ENCODE measurements around the gene MCAT.
"Not testable (repeated sequence)": the region's sequence is repeated elsewhere in the genome, so short reads cannot be mapped to it uniquely, and the experiment has no call there.

The MCAT gene

DNA sequence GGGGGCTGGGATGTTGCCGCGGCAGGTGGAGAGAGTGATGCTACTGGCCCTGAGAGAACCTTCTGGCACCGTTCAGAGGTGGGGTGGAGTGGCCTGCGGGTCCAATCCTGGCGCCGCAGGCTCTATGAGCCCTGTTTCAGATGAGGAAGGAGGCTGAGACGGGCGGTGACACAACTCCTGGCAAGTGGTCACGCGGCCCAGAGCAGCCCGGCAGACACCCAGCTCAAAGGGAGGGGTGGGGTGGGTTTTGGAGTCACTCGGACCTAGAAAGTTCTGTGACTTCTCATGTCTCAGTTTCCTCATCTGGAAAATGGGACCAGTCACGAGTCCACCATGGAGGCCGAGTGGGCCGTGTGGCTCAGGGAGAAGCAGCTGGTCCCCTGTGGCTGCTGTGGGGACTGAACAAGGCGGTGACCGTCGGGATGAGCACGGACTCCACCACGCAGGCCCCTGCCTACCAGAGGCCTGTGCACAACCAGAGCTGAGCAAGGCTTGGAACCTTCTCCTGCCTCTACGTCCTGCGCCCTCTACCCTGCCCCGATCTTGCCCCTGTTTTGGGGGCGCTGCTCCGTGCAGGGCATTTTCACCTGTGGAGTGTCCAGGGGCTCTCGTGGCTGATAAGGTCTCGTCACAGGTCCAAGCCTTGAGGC lies 11.8 kb upstream of the MCAT start:
- DNase-seq (ENCODE audit: low read depth in 2 of 2) = no peak

DNA sequence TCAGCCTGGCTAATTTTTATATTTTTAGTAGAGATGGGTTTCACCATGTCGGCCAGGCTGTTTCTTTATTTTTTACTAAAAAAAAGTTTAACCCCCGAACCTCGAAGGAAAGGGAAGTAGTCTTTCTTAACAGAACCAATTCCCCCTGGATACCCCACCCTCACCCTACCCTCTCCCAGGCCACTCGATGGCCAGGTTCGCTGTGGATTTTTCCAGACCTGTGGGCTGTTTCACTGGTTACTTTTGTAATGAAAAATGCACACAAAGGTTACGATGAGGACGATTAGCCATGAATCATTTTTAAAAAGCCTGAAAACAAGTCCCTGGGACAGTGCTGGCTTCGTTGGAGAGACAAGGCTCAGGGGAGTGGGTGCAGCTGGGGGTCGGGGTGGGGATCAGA lies 10.7 kb upstream of the MCAT start:
- no peak for DNase-seq (ENCODE audit: low read depth in 2 of 2)

DNA sequence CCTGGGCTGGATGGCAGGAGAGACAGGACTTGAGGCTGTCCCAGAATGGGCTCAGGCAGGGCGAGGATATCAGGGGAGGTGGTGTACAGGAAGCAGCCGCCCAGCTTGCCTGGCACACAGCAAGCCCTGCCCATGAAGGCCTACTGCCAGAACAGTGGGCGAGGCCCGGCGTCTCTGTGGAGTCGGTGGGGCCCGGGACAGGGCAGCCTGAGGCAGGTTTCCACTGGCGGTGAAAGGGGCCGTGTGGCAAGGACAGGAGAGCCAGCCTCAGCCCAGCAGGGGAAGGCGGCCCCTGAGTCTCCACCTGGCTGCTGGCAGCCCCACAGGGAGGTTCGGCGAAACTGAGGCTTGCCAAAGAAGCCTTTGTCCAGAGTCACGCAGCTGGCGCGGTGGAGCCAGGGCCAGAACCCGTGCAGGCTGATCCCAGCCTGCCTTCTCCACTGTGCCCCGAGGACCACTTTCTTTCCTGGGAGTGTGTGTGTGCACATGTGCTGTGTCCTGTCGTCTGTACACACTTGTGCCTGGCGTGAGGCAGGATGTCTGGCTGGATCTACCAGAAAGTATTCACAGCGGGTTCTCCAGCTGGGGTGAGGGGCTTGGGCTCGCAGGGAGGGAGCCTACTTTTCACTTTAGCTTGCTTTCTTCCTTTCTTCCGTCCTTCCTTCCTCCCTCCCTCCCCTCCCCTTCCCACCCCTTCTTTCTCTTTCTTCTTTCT lies 9.3 kb upstream of the MCAT start:
- DNase-seq (ENCODE audit: low read depth in 2 of 2) = peak in 1 of 2 donors; percentile 34

DNA sequence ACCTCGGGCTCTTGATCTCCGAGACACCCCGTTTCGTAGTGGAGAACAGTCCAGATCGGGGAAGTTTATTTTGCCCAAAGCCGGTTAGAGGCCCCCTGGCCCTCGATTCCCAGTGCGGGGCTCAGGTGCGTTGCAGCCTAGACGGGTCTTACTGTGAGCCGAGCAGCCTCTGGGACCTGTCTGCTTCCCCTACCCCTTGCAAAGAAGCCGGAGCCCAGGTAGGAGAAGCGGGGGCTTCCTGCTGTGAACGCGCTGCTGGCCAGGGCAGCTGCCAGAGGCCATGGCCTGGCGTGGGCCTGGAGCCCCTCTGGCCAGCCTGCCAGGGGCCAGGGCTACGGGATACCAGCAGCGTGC lies 8.8 kb upstream of the MCAT start:
- no peak for DNase-seq (ENCODE audit: low read depth in 2 of 2)

DNA sequence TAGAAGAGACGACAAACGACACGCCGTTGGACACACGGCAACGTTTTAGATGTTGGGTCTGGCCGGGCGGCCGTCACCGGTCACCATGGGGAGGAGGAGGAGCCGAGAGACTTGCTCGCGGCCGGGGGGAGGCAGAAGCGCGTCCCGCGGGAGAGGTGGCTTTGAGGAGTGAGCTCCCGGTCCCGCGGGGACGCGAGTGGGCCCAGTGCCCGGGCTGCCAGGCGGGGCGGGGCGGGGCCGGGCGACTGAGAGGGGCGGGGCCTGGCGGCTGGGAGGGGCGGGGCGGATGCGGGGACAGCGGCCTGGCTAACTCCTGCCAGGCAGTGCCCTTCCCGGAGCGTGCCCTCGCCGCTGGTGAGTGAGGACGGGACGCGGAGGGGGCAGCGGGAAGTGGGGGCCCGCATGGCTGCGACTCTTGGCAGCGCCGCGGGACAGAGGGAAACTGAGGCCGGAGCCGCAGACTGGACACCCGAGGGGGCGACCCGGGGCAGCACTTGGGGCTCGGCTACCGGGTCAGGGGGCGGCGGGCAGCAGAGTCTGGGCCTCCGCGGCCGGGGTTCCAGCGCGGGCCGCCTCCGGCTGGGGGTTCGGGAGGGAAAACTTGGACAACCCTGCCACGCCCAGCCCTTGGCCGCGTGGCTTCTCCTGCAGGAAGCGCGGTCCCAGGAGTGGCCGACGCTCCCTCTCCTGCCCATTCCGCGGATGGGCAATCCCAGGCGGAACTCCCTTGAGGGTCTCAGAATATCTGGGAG lies 8.2 kb upstream of the MCAT start, which contains the start of gene TSPO:
TSPO (plus strand) TSS at position 309 of the 752 bp plus-strand sequence. CDS start 7,680 bp downstream, outside the sequence.
- peak; percentile 17 to 19 for DNase-seq (ENCODE audit: low read depth in 2 of 2)

DNA sequence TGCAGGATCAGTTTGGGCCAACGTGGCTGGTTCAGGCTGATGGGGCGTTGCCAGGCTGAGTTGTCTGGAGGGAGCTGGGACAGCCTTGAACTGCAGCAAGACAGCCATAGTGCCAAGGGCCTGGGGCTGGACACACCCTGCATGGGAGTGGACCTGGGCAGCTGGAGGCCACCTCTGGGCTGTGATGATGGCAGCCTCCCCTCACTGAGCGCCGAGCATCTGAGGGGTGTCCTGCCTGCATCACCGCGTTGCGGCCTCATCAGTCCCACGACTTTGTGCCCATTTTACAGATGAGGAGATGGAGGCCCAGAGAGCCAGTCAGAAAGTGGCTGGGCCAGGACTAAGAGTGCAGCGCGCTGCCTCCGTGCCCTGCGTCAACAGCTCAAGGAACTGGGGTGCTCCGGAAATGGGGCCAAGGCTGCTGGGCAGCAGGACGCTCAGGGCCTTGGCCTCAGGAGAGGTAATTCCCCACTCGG lies 7.6 kb upstream of the MCAT start:
- no peak for DNase-seq (ENCODE audit: low read depth in 2 of 2)

DNA sequence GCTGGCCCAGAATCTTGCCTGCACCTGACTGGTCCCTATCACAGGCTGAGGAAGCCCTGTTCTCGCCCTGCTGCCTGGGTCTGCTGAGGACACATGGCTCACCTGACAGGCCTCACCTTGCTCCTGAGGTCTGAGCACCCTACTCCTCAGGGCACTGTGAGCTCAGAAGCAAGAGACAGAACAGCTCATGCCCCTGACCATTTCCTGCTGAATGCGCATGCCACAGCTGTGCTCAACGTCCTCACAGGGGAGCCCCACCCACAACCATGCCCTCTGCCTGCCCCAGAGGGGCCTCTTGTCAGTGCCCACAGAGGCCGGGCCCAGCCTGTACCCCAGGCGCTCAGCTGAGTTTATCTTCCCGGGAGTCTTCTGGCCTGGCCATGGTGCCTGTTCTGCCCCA lies 5.4 kb upstream of the MCAT start:
- DNase-seq (ENCODE audit: low read depth in 2 of 2) = no peak

DNA sequence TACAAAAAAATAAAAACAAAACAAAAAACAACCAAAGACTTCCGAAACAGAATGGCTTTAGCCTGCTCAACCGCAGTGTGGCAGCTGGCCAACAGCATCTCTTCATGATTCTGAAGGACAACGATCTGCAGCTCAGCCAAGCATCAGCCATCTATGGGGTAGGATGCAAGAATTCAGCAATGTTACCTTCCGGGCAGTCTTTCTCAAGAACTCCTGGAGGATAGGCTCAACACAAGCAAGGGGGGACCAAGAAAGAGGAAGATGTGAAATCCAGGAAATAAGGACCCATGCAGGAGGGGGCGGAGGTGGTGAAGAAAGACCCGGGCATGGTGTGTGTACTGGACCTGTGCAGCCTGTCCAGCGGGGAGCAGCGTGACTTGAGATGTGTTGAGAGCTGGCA lies 4.6 kb upstream of the MCAT start:
- DNase-seq (ENCODE audit: low read depth in 2 of 2) = no peak

DNA sequence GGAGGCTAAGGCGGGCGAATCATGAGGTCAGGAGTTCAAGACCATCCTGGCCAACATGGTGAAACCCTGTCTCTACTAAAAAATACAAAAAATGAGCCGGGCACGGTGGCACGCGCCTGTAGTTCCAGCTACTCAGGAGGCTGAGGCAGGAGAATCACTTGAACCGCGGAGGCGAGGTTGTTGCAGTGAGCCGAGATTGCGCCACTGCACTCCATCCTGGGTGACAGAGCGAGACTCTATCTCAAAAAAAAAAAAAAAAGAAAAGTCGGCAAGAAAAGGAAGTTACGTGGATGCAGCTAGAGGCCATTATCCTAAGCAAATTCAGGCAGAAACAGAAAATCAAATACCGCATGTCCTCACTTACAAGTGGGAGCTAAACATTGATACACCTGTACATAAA lies 3.1 kb upstream of the MCAT start:
- not testable (repeated sequence) for DNase-seq (ENCODE audit: low read depth in 2 of 2)

DNA sequence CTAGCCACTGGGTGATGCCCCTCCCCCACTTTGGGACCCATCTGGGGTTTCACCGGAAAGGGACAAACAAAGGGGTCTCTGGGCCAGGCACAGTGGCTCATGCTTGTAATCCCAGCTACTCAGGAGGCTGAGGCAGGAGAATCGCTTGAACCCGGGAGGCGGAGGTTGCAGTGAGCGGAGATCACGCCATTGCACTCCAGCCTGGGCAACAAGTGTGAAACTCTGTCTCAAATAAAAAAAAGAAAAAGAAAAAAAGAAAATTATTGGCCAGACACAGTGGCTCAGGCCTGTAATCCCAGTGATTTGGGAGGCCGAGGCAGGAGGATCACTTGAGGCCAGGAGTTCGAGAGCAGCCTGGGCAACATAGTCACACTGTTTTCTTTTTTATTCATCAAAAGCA lies 2.2 kb upstream of the MCAT start:
- DNase-seq (ENCODE audit: low read depth in 2 of 2) = not testable (repeated sequence)

DNA sequence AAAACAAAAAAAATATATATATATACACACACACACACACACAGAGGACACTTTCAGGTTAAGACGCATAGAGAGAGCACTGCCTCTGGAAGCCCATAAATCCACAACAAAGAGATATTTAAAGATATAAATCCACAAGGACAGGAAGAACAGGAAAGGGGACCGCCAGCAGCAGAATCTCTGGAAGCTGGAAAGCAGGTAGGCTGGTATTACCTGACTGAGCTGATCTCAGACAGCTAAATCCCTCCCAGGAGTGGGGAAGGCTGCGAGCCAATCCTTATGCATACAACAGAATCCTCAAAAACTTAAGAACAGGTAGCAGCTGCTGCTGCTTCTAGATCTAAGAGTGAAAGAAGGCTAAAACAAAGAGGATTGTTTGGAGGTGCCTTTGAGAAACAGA lies 1.8 kb upstream of the MCAT start:
- no peak for DNase-seq (ENCODE audit: low read depth in 2 of 2)

DNA sequence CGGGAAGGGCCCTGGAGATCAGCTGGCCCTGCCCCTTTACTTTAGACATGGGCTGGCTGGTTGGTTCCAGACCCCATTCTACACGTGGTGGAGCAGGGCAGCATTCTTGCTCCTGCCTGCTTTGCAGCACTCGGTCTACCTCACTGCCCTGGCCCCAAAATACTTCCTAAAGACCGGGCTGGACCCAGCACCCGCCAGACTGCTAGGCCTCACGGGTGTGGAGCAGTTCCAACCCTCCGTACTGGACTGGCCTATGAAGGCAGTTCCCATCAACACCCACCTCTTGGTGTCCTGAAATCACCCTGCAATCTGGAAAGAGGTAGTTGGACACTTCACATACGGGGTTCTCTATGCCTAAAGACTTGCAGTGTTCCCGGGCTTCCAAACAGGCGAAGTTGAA lies 6.4 kb downstream of the MCAT start:
- DNase-seq (ENCODE audit: low read depth in 2 of 2) = no peak

DNA sequence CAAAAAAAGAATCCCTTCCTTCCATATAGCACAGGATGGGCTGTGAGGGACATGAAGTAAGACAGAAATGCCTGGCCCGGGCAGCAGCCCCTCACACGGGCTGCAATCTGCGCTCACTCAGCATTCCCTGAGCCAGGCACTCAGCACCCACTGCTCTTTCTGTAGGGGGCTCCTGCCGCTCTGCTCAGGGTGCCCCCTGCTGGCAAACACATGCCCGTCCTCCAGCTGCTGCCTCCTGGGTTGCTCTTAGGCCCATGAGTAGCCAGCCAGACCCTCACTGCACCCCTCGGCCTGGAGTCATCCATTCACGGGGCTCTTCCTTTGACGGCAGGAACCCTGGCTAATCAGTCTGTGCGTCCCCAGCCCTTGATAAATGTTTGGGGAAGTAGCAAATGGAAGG lies 6.9 kb downstream of the MCAT start:
- DNase-seq (ENCODE audit: low read depth in 2 of 2) = no peak

DNA sequence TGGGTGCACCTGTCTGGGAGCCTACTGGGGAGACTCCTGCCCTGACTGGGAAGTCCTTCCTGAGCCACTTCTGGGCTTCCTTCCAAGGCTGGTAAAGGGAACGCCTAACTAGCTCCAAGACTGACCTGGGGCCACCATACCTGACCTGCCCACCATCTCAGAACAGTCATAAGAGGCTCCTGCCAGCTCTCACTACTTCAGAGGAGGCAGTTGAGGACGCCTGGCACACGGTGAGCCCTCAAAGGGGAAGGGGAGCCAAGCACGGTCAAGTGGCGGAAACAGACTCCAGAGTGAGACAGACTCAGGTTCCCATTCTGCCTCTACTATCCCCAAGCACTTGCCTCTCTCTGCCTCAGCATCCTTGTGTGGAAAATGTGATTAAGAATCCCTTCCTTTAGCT lies 7.6 kb downstream of the MCAT start:
- no peak for DNase-seq (ENCODE audit: low read depth in 2 of 2)

DNA sequence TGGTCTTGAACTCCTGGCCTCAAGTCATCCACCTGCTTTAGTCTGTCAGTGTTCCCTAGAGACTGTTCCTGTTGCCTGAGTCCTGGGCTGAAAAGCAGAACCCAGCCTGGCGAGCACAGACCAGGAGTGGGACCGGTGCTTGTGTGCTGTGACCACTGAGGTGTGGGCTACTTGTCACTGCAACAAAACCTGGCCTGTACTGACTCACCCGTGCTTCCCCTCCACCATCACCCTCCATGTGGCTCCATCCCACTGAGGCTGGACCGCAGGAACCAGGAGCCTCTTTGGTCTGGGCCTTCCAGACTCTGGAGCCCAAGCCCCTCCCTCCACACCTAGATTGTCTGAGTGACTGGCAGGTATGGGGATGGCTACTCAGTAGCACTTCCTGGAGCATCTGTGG lies 8.6 kb downstream of the MCAT start:
- no peak for DNase-seq (ENCODE audit: low read depth in 2 of 2)

DNA sequence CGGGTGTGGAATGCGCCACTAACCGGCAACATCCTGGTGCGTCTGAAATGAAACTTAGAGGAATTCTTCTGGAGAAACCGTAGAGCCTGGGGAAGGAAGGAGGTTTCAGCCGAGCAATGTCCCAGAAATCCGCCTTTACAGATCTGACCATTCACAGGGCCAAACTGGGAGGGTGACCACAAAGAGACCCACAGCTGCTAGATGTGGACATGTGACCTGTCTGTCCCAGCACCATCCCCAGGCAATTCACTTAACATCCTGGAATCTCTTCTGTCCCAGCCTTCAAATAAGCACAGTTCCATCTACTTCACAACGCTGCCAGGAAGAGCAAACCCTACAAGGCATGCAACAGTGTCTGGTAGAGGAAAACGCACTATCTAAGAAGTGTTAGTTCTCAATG lies 9.8 kb downstream of the MCAT start:
- DNase-seq (ENCODE audit: low read depth in 2 of 2) = no peak

DNA sequence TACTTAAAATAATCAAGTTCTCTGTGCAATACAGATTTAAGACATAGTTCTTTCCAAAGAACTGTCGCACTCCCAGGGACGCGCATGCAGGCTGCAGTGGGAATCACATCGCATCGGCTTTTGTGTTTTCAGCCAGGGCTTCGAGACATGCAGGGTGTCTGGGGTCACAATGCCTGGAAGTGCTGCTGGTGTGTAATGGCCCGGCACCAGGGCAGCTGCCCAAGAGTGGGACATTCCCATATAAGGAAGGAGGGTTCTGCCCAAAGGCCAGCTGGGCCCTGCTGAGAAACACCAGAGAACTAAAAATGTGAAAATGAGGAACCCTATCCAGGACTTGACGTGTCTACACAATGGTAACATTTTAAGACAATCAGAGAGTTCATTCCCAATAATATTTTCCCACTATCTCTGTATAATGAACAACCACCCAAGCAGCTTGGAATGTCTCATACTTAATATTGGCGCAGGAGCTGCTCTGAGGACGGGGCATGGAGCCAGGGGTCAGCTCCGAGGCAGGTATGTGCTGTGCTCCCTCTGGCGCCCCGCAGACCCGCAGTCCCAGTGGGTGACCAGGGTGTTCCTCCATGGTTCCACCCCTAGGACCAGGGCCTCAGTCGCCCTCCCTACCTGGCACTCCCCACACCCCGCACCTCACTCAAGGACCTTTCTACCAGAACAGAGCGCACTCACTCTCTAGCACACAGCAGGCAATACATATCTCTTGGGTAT lies 11.3 kb downstream of the MCAT start:
- DNase-seq (ENCODE audit: low read depth in 2 of 2) = no peak

DNA sequence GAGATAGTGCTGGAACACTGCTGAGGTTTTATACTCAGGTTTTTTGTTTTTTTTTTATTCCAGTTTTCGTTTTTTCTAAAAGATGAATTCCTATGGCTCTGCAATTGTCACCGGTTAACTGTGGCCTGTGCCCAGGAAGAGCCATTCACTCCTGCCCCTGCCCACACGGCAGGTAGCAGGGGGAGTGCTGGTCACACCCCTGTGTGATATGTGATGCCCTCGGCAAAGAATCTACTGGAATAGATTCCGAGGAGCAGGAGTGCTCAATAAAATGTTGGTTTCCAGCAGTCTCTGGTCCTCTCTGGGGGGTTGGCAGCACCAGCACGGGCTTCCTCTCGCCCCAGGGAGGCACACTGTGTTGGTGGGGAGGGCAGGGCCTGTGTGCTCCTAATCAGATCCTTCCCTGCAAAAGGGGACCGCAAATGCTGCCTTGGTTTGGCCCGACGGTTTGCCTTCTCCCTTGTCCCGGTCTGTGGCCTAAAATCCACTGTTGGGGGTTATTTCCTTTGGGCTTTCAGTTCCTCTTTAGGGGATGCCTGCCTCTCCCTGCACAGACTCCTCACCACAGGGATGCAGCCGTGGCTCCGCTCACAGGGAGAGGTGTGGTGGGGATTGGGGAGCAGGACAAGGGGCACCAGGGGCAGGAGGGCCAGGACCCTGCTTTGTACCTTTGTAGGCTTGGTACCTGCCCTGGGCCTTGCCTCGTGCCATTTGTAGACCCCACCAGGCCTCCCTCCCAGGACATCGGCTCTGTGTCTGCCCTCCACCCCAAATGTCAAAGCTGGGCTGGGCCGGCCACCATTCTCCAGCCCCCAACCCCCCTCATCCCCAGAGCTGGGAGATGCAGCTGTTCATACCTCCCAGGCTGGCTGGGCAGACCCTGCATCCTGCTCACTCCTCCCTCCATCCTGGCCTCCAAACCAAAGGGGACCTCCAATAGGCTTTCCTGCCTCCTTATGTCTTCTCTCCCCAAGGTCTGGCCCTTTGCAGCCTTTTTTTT lies 13.5 kb downstream of the MCAT start:
- no peak for DNase-seq (ENCODE audit: low read depth in 2 of 2)

DNA sequence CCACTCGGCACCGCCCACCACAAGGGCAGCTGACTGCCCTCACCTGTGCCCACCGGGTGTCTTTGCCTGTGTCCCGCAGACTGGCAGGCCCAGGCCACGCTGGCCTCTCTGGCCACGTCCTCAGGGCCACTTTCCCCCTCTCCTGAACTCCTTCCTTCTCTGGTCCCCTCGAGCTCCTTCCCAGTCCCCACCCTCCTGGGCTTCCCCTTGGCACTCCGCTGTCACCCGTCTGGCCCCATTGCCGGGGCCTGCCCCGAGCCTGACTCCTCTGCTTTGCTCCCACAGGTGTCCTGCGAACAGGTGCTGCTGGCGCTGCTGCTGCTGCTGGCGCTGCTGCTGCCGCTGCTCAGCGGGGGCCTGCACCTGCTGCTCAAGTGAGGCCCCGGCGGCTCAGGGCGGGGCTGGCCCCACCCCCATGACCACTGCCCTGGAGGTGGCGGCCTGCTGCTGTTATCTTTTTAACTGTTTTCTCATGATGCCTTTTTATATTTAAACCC lies 14.2 kb downstream of the MCAT start:
- no peak for DNase-seq (ENCODE audit: low read depth in 2 of 2)

DNA sequence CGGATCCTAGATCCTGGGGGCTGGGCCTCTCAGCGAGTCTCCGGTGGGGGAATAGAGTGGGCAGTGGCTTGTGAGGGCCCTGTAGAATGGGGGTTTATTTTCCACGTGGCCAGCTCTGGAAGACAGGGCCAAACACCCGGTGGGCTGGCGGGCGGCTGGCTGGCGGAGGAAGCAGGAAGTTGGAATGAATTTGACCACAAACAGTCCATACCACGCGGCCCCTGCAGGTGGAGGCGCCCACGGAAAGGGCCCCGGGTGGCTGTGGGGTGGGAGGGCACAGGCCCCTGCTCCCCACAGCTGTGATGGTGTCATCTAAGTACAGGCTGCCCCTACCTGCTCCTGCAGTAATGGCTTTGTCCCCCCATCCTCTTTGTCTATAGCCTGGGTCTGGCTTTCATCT lies 15.1 kb downstream of the MCAT start:
- DNase-seq (ENCODE audit: low read depth in 2 of 2) = no peak
